ENCODE results near the gene PDE4B.

PDE4B gene

DNA sequence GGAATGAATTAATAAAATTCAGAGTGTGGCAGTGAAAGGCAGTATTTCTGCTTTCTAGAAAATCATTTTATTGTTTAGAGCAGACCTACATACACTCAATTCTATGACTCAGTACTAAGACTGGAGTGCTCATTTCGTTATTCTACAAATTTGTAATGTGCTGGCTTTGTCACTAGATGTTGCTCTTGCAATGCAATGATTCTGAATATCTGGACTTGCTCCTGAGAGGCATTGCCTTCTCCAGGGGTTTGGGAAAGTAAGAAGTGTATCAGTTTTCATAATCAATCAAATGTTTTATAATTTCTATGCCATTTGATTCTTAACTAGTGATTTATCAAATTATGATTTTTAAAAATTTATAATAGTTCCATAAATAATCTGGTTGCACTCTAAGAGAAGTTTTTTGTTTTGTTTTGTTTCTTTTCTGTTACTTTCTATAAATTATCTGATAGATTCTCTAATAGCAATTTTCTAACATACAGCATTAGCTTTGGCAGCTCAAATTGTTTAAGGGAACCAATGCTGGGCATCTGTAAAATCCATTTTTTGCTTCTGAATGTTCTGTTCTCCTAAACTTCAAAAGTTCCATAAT, 460.7 kb downstream of the PDE4B start:
- H3K27me3 ChIP-seq (ENCODE audit: insufficient read depth, low read depth) = no peaks in the 10 kb centered on the region
- no peak overlapping the region for H2AFZ ChIP-seq (ENCODE audit: low read depth)
- no peaks in the 10 kb centered on the region for H4K20me1 ChIP-seq (ENCODE audit: insufficient read depth)
- no peak overlapping the region for H3K9ac ChIP-seq
- H3K36me3 ChIP-seq (ENCODE audit: insufficient read depth) = no peaks in the 10 kb centered on the region
- TF ChIP-seq, protein P1, sequence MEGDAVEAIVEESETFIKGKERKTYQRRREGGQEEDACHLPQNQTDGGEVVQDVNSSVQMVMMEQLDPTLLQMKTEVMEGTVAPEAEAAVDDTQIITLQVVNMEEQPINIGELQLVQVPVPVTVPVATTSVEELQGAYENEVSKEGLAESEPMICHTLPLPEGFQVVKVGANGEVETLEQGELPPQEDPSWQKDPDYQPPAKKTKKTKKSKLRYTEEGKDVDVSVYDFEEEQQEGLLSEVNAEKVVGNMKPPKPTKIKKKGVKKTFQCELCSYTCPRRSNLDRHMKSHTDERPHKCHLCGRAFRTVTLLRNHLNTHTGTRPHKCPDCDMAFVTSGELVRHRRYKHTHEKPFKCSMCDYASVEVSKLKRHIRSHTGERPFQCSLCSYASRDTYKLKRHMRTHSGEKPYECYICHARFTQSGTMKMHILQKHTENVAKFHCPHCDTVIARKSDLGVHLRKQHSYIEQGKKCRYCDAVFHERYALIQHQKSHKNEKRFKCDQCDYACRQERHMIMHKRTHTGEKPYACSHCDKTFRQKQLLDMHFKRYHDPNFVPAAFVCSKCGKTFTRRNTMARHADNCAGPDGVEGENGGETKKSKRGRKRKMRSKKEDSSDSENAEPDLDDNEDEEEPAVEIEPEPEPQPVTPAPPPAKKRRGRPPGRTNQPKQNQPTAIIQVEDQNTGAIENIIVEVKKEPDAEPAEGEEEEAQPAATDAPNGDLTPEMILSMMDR (conservative IDR thresholded peaks at IDR 0.05; ENCODE audit: low read depth, low read length) = peak; percentile 65
- peaks cover 31% of the 10 kb centered on the region for H3K4me1 ChIP-seq (ENCODE audit: low read depth, poor library complexity, severe bottlenecking)
- no peak overlapping the region for H3K27ac ChIP-seq
- H3K4me2 ChIP-seq = no peak overlapping the region; the same call in 1 of the 2 replicates
- no peak overlapping the region for H3K4me3 ChIP-seq (IDR thresholded peaks at IDR 0.05; ENCODE audit: insufficient read depth, low read depth, low read length)
- no peaks in the 10 kb centered on the region for H3K79me2 ChIP-seq (ENCODE audit: insufficient read depth, low read depth)

DNA sequence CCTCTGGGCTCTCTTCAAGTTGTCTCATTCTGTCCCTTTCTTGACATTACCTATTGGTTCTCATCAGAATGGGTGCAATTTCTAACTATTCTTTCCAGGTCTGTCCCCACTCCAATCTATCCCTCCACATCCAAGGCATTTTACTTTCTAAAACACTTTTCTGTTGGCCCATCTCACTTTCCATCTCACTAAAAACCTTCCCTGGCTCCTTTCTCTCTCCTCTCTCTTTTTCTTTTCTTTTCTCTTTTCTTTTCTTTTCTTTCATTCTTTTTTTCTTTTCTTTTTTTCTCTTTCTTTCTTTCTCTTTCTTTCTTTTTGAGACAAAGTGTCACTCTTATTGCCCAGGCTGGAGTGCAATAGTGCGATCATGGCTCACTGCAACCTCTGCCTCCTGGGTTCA, 462.1 kb downstream of the PDE4B start:
- Histone ChIP-seq H3K36me3 (ENCODE audit: insufficient read depth) (no peaks in the 10 kb centered on the region), H3K4me1 (ENCODE audit: low read depth, poor library complexity, severe bottlenecking) (peaks cover 31% of the 10 kb centered on the region), H3K4me2 (no peak overlapping the region), H3K79me2 (ENCODE audit: insufficient read depth, low read depth) (no peaks in the 10 kb centered on the region), H3K9ac (no peak overlapping the region), H3K27me3 (ENCODE audit: insufficient read depth, low read depth) (no peaks in the 10 kb centered on the region), H4K20me1 (ENCODE audit: insufficient read depth) (no peaks in the 10 kb centered on the region), H3K4me3 (IDR thresholded peaks at IDR 0.05; ENCODE audit: insufficient read depth, low read depth, low read length) (no peak overlapping the region), H3K27ac (no peak overlapping the region), H2AFZ (ENCODE audit: low read depth) (no peak overlapping the region)
- TF ChIP-seq, protein P1 (conservative IDR thresholded peaks at IDR 0.05; ENCODE audit: low read depth, low read length) = no peak

DNA sequence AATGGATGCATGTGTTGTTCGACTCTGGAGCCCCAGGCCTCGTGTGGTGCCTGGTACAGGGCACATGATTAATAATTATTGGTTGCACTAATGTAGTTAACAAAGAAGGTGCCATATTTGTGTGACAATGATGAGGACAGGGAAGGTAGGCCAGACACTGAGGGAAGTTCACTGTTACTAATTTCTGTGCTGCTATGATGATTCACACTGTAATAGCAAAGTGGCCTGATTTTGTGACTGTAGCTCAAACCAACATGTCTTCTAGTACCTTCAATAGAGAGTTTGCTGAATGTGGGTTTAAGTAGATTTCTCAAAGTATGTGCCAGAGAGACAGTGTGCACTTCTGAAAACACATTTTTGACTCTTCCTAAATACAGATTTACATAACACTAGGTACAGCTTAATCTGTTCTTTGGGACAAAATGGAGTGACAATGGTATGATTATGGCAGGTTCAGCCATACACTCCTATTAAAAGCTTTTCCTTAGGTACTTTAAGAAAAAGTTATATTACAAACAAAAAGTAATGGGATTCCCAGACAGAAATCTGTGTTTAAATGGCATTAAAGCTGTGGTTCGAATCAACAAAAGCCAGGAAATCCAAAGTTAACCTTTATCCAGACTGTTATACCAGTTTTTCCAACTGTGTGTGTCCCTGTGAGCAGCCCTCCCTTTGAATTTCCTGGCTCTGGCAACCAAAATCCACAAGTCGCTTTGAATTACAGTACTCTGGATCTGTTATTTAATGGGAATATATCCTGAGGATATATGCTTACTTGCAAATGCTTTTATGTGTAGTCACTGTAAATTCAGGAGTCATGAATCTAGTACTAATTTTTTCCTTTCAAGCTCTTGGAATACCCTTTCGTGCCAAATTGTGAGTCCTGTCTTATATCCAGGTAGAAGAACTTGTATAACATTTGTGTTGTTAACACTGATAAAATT, 464.2 kb downstream of the PDE4B start:
- Histone ChIP-seq H3K27ac (no peak overlapping the region), H3K4me3 (IDR thresholded peaks at IDR 0.05; ENCODE audit: insufficient read depth, low read depth, low read length) (no peak overlapping the region), H2AFZ (ENCODE audit: low read depth) (no peak overlapping the region), H4K20me1 (ENCODE audit: insufficient read depth) (no peaks in the 10 kb centered on the region), H3K36me3 (ENCODE audit: insufficient read depth) (no peaks in the 10 kb centered on the region), H3K9ac (no peak overlapping the region), H3K27me3 (ENCODE audit: insufficient read depth, low read depth) (no peaks in the 10 kb centered on the region), H3K79me2 (ENCODE audit: insufficient read depth, low read depth) (no peaks in the 10 kb centered on the region), H3K4me2 (no peak overlapping the region), H3K4me1 (ENCODE audit: low read depth, poor library complexity, severe bottlenecking) (peaks cover 25% of the 10 kb centered on the region)
- TF ChIP-seq, protein P1 (conservative IDR thresholded peaks at IDR 0.05; ENCODE audit: low read depth, low read length) = no peak

DNA sequence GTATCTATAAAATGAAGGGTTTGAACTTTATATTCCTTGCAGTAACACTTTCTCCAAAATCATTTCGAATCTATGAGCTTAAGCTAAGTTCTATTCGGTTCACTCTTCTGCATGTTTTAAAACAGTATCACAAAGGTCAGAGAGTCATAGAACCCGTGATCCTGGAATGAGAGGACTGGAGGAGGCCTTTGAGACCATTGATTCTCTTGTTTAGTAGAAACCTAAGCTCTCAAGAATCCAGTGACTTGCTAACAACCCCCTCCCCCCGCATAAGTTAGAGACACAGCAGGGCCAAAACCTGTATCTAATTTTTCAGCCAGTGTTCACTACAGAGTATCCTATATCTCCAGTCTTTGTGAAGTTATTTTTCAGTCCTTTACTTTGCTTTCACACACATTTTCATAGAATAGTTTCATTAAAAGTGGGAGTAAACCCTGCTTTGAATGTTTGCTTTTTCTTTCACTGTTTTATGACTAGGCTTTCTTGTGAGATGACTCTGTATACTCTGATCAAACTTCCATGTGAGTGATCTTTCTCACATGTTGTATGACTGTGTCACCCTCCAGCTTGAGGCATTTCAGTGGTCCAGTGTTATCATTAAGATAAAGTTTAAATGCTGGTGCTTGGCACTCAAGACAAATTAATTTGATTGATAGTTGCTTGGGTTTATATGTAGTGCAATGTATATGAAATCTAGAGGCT, 465.9 kb downstream of the PDE4B start:
- H3K4me1 ChIP-seq (ENCODE audit: low read depth, poor library complexity, severe bottlenecking) = peaks cover 8% of the 10 kb centered on the region
- no peak overlapping the region for H3K4me2 ChIP-seq
- no peaks in the 10 kb centered on the region for H4K20me1 ChIP-seq (ENCODE audit: insufficient read depth)
- H3K9ac ChIP-seq = no peak overlapping the region
- H3K27me3 ChIP-seq (ENCODE audit: insufficient read depth, low read depth) = no peaks in the 10 kb centered on the region
- no peaks in the 10 kb centered on the region for H3K79me2 ChIP-seq (ENCODE audit: insufficient read depth, low read depth)
- H3K4me3 ChIP-seq (IDR thresholded peaks at IDR 0.05; ENCODE audit: insufficient read depth, low read depth, low read length) = no peak overlapping the region
- no peak overlapping the region for H2AFZ ChIP-seq (ENCODE audit: low read depth)
- H3K36me3 ChIP-seq (ENCODE audit: insufficient read depth) = no peaks in the 10 kb centered on the region
- H3K27ac ChIP-seq = no peak overlapping the region
- TF ChIP-seq, protein P1 (conservative IDR thresholded peaks at IDR 0.05; ENCODE audit: low read depth, low read length) = no peak

Data from KMS-11 (cell line).